Mesodermal cell (in vitro differentiated cells): Measurements from ENCODE around the gene SLC22A13. TPM values are rescaled to one million over a fixed set of nuclear protein-coding genes. Genes with fewer than 3 reads are reported as not detected.

Experiments
- H3K27ac ChIP-seq: 2 replicates; pipeline ENCODE4 v1.7.0; 2013; ENCODE audit warnings: mild to moderate bottlenecking, low read depth, low read length, moderate library complexity; ENCODE audit not compliant: severe bottlenecking
- H3K36me3 ChIP-seq: 2 replicates; pipeline ENCODE4 v1.7.1; 2013; ENCODE audit warnings: mild to moderate bottlenecking, low read length, moderate library complexity; ENCODE audit not compliant: control insufficient read depth, insufficient read depth
- H3K4me1 ChIP-seq: one replicate; pipeline ENCODE4 v1.7.1; 2013; ENCODE audit warnings: mild to moderate bottlenecking, low read length; ENCODE audit not compliant: insufficient read depth, control insufficient read depth, poor library complexity, severe bottlenecking
- H3K4me3 ChIP-seq: 2 replicates; pipeline ENCODE4 v1.7.0; 2013; ENCODE audit warnings: low read length, control low read depth, mild to moderate bottlenecking; ENCODE audit not compliant: insufficient read depth, poor library complexity, severe bottlenecking; ENCODE audit errors: extremely low read depth
- H3K9me3 ChIP-seq: 2 replicates; pipeline ENCODE4 v1.7.1; 2013; ENCODE audit warnings: mild to moderate bottlenecking, low read length, moderate library complexity; ENCODE audit not compliant: control insufficient read depth
- WGBS, 2 experiments: methylation state at CpG; one replicate each; pipeline ENCODE4 v1.1.5; 2013; ENCODE audit warnings: missing lambda C conversion rate in 2 of 2; ENCODE audit not compliant: insufficient coverage in 2 of 2; 5-methylcytosine and 5-hydroxymethylcytosine counted together
- polyA plus RNA-seq, 2 experiments: library from polyadenylated mRNA; stranded (reverse); fragments of 50-300 nt; gene quantifications; one replicate each; pipeline ENCODE4 v1.2.3, GENCODE V29; 2013

Gene SLC22A13
- polyA plus RNA-seq (2013, experiment 1 of 2) = not detected
- not detected for polyA plus RNA-seq (2013, experiment 2 of 2)

GRCh38 chr3:38265604-38266307 is at the start of gene SLC22A13:
TSS of gene SLC22A13 (plus strand) at chr3:38265812. CDS start at chr3:38265861, 49 bp downstream.
- peaks cover 12% of the 10 kb centered on the region for H3K4me1 ChIP-seq
- 93 to 100% methylated on average over 5 to 8 of the region's 9 CpGs for WGBS, 2 experiments
- peaks cover under 1% of the 10 kb centered on the region for H3K36me3 ChIP-seq
- no peak within 1 kb of the TSS for H3K27ac ChIP-seq
- H3K9me3 ChIP-seq = peaks cover 3% of the 10 kb centered on the region
- H3K4me3 ChIP-seq = no peak within 1 kb of the TSS

- Histone ChIP-seq H3K36me3 (peaks cover 28% of the 10 kb centered on the region), H3K27ac (no peak overlapping the region), H3K4me3 (no peak overlapping the region), H3K4me1 (no peaks in the 10 kb centered on the region), H3K9me3 (no peaks in the 10 kb centered on the region)
- 95 to 100% methylated on average over 1 to 2 of the region's 3 CpGs for WGBS, 2 experiments
Observed at GRCh38 chr3:38219609-38220197, 45.9 kb upstream of the SLC22A13 start.

- no peak overlapping the region for H3K27ac ChIP-seq
- H3K4me1 ChIP-seq = no peaks in the 10 kb centered on the region
- peaks cover 28% of the 10 kb centered on the region for H3K36me3 ChIP-seq
- H3K4me3 ChIP-seq = no peak overlapping the region
- H3K9me3 ChIP-seq = no peaks in the 10 kb centered on the region
- WGBS, 2 experiments = 83 to 100% methylated on average over 1 of the region's 1 CpG
Observed at GRCh38 chr3:38221005-38221404, 44.6 kb upstream of the SLC22A13 start.

- H3K36me3 ChIP-seq = peaks cover 31% of the 10 kb centered on the region
- H3K27ac ChIP-seq = no peak overlapping the region
- 86 to 91% methylated on average over 5 of the region's 7 CpGs for WGBS, 2 experiments
- H3K4me3 ChIP-seq = no peak overlapping the region
- H3K4me1 ChIP-seq = no peaks in the 10 kb centered on the region
- H3K9me3 ChIP-seq = no peaks in the 10 kb centered on the region
Observed at GRCh38 chr3:38222032-38222634, 43.5 kb upstream of the SLC22A13 start.

- H3K36me3 ChIP-seq = peaks cover 40% of the 10 kb centered on the region
- no peak overlapping the region for H3K27ac ChIP-seq
- 95% methylated on average over 3 of the region's 4 CpGs; no CpG with 5 or more reads in 1 of the 2 experiments for WGBS, 2 experiments
Observed at GRCh38 chr3:38224357-38224756, 41.3 kb upstream of the SLC22A13 start.

GRCh38 chr3:38226273-38226672 is 39.3 kb upstream of the SLC22A13 start:
- Histone ChIP-seq H3K9me3 (no peaks in the 10 kb centered on the region), H3K27ac (no peak overlapping the region), H3K36me3 (peaks cover 48% of the 10 kb centered on the region), H3K4me1 (no peaks in the 10 kb centered on the region), H3K4me3 (no peak overlapping the region)
- no CpG with 5 or more reads among the region's 2 CpGs for WGBS, 2 experiments

More at GRCh38 chr3:38224357-38224756, 41.3 kb upstream of the SLC22A13 start:
- no peaks in the 10 kb centered on the region for H3K9me3 ChIP-seq
- no peaks in the 10 kb centered on the region for H3K4me1 ChIP-seq
- H3K4me3 ChIP-seq = no peak overlapping the region

GRCh38 chr3:38227989-38228388 is 37.6 kb upstream of the SLC22A13 start:
- H3K4me1 ChIP-seq = no peaks in the 10 kb centered on the region
- 89 to 94% methylated on average over 1 to 2 of the region's 2 CpGs for WGBS, 2 experiments
- no peak overlapping the region for H3K4me3 ChIP-seq
- no peaks in the 10 kb centered on the region for H3K9me3 ChIP-seq
- no peak overlapping the region for H3K27ac ChIP-seq
- H3K36me3 ChIP-seq = peaks cover 55% of the 10 kb centered on the region

- H3K36me3 ChIP-seq = peaks cover 58% of the 10 kb centered on the region
- H3K4me3 ChIP-seq = no peak overlapping the region
- WGBS, 2 experiments = 86 to 100% methylated on average over 1 of the region's 1 CpG
- no peak overlapping the region for H3K27ac ChIP-seq
- H3K9me3 ChIP-seq = no peaks in the 10 kb centered on the region
- no peaks in the 10 kb centered on the region for H3K4me1 ChIP-seq
Observed at GRCh38 chr3:38229036-38229435, 36.6 kb upstream of the SLC22A13 start.

GRCh38 chr3:38232701-38233100 is 32.9 kb upstream of the SLC22A13 start:
- 90 to 94% methylated on average over 2 of the region's 2 CpGs for WGBS, 2 experiments
- Histone ChIP-seq H3K36me3 (peaks cover 67% of the 10 kb centered on the region), H3K27ac (no peak overlapping the region)

GRCh38 chr3:38235466-38235865 is 30.1 kb upstream of the SLC22A13 start:
- no peak overlapping the region for H3K27ac ChIP-seq
- H3K4me3 ChIP-seq = no peak overlapping the region
- no peaks in the 10 kb centered on the region for H3K4me1 ChIP-seq
- no peaks in the 10 kb centered on the region for H3K9me3 ChIP-seq
- peaks cover 68% of the 10 kb centered on the region for H3K36me3 ChIP-seq

More at GRCh38 chr3:38232701-38233100, 32.9 kb upstream of the SLC22A13 start:
- H3K4me3 ChIP-seq = no peak overlapping the region
- no peaks in the 10 kb centered on the region for H3K4me1 ChIP-seq
- H3K9me3 ChIP-seq = no peaks in the 10 kb centered on the region
